GM12873 (cell line): Measurements from ENCODE around the gene ST6GALNAC6.

Experiments
- TF ChIP-seq, protein P1 (sequence below): IDR thresholded peaks from 2 replicates; pipeline ENCODE4 v1.5.1; 2012; ENCODE audit warnings: low read depth, mild to moderate bottlenecking, moderate library complexity, low read length, control low read depth; ENCODE audit not compliant: insufficient read depth; ENCODE audit errors: missing control alignments

ST6GALNAC6 gene

DNA sequence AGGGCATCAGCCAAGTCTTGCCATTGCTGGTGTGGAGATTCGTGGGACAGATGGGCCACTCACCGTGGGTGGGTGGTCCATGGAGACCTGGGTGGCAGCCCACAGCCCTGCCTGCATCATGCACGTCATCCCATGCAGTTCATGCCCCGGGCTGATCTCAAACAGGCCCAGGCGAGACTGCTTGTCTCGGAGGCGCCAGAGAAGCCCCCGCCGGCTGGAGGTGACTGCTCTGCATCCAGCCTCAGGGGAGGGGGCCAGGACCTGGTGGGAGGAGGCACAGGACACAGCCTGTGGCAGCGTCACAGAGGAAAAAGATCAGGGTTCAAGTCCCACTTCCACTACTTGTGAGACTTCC lies 30.2 kb upstream of the ST6GALNAC6 start:
- TF ChIP-seq, protein P1, sequence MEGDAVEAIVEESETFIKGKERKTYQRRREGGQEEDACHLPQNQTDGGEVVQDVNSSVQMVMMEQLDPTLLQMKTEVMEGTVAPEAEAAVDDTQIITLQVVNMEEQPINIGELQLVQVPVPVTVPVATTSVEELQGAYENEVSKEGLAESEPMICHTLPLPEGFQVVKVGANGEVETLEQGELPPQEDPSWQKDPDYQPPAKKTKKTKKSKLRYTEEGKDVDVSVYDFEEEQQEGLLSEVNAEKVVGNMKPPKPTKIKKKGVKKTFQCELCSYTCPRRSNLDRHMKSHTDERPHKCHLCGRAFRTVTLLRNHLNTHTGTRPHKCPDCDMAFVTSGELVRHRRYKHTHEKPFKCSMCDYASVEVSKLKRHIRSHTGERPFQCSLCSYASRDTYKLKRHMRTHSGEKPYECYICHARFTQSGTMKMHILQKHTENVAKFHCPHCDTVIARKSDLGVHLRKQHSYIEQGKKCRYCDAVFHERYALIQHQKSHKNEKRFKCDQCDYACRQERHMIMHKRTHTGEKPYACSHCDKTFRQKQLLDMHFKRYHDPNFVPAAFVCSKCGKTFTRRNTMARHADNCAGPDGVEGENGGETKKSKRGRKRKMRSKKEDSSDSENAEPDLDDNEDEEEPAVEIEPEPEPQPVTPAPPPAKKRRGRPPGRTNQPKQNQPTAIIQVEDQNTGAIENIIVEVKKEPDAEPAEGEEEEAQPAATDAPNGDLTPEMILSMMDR, result no peak

DNA sequence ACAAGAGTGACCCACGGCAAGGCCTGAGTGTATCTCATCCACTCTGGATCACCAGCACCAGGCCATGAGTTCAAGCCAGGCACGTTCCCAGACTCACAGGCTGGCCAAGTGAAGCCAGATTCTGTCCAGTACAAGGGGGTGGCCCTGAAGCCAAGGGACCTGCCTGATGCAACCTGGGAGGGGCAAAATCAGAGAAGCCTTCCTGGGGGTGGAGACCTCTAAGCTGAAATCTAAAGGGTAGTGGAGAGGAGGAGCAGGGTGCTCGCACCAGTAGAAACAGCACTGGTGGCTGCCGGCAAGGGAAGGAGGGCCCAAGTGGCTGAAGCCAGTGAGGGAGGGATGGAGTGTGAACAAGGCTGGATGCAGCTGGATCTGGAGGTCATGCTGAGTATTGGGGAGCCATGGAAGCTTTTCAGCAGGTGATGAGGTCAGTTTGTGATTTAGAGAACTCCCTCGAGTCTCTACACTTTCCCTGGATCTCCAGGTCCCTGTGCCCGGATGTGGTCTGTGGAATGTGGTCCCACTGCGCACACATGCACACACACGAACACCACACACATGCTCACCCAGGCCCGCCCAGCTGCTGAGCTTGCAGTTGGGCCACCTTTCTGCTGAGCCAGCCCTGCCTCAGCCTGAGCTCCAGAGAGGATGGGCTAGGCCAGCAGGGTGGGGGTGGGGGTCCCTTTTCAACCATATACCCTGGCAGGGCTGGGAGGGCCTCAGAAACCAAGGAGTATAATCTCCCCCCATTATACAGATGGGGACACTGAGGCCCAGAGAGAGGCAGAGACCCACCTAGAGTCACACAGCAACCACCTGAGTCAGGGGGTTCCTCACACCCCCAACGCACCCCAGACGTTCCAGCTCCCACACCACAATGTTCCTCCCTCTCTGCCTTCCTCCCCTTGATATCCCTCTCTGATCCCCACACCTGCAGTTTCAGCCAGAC lies 29.5 kb upstream of the ST6GALNAC6 start:
- TF ChIP-seq, protein P1, result no peak

DNA sequence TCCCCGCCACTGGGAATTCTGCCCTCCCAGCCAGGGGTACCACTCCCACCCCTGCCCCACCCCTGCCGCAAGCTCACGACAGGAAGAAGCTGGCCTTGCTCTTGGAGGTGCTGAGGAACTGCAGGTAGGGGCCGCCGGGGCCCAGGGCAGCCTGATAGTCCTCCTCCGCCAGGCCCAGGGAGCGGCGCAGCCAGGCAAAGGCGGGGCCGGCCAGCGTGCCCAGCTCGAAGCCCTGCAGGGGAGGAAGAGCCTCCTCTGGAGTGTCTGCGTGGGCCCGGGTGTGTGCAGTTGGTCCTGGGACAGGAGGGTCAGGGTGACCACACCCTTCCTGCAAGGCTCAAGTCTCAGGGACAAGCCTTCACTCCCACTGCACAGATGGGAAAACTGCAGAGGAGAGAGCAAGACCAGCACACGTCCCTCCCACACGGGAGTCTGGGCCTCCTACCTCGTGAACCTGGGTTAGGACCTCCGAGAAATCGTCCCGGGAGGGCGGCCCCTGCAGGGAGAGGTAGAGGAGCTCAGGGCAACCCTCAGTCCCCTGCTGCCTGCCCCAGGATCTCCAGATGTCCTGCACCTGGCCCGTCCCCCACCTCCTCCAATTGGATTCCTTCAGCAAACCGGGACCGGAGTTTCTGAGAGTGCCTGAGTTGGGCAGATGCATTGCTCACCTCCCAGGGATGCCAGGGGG lies 28.7 kb upstream of the ST6GALNAC6 start:
- TF ChIP-seq, protein P1, result no peak

DNA sequence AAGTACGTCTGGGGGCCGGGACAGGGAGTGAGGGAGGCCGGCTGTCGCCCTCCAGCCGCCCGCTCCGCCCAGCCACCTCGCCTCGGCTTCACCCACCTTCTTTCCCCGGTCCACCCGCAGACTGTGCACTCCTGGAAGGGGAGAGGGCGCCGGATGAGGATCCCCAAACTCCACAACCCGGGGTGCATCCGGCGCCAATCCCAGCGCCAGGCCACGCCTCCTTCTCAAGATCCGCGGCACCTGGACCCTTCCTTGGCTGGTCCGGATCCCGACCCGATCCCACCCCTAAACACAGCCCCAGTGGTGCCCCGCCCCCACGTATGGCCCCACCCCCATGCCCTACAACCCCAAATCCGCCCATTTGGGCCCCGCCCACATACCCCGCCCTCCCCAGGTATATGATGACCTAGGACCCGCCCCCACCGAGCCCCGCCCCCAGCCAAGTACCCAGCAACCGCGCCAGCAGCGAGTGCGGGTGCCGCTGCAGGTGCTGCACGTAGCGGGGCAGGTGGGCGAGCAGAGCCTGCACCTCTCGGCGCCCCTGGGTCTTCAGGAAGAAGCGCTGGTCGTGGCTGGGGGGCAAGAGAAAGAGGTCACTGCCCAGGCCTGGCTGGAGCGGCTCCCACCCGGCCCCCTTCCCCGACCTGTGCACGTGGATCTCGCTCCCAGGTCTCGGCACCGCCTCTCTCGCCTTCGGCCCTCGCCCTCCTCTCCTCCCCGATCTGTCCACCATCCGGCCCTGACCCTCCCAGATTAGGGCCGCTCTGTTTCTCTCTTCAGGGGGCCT lies 28.0 kb upstream of the ST6GALNAC6 start:
- TF ChIP-seq, protein P1, result no peak

DNA sequence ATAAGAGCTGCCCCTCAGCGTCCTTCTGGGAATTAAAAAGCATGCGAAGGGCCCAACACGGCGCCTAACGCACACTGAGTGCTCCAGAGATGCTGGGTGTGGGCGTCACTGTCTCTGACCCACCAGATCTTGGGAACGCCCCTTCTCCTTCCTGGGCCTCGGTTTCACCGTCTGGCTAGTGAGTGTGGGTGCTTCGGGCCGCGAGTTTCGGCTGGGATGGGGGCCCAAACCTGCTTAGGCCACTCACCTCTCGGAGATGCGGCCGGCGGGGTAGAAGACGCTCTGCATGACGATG lies 27.4 kb upstream of the ST6GALNAC6 start:
- TF ChIP-seq, protein P1, result no peak

DNA sequence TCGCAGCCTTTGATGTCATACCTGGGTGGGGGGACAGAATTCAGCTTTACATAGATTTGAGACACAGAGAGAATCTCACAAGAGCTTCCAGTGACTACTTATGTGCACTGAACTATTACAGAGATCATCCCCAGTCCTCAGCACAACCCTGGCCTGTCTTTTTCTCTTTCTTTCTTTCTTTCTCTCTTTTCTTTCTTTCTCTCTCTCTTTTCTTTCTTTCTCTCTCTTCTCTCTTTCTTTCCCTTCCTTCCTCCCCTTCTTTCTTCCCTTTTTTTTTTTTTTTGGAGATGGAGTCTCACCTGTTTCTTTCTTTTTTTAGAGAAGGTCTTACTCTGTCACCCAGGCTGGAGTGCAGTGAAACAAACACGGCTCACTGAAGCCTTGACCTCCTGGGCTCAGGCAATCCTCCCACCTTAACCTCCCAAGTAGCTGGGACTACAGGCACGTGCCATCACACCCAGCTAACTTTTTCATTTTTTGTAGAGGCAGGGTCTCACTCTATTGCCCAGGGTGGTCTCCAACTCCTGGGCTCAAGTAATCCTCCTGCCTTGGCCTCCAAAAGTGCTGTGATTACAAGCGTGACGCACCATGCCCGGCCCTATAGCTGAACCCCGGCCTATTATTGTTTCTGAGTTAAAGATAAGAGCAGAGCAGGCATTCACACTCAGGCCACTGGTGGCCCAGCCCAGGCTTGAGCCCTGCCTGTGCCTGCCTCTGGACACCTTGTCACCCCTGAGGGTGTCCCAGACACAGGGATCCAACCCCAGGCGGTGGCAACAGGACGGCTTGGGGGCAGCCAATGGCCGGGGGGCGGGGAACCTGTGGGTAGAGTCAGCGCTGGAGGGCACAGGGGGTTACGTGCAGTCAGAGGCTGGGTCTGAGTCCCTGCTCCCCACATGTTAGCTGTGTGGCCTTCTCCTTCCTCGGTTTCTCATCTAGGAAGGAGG lies 26.8 kb upstream of the ST6GALNAC6 start:
- TF ChIP-seq, protein P1, result no peak
